Measurements from ENCODE around the gene NODAL. TPM values are rescaled to one million over a fixed set of nuclear protein-coding genes. Genes with fewer than 3 reads are reported as not detected.

NODAL gene
- total RNA-seq, 1 experiment from 2014 or later, result 0.30 TPM

- Histone ChIP-seq H3K27ac (ENCODE audit: low read depth, low read length) (no peak overlapping the region), H2AFZ (ENCODE audit: low read depth, low read length, poor library complexity, severe bottlenecking) (no peak overlapping the region), H3K9me3 (ENCODE audit: control insufficient read depth in 1 of 2, insufficient read depth in 1 of 2, low read depth in 1 of 2, low read length in 2 of 2) (no peaks in the 10 kb centered on the region), H3K27me3 (ENCODE audit: insufficient read depth, low read length) (no peaks in the 10 kb centered on the region), H3K36me3 (ENCODE audit: control insufficient read depth in 1 of 2, insufficient read depth in 2 of 2, low read length in 2 of 2) (no peaks in the 10 kb centered on the region), H3K4me2 (ENCODE audit: low read length) (no peak overlapping the region), H3K4me3 (replicated peaks in 1 of 2; ENCODE audit: low read depth in 1 of 2, low read length in 2 of 2) (no peak overlapping the region), H3K9ac (ENCODE audit: low read length) (no peak overlapping the region), H3K9me2 (ENCODE audit: insufficient read depth) (no peaks in the 10 kb centered on the region), H3K79me2 (ENCODE audit: insufficient read depth, low read length) (no peaks in the 10 kb centered on the region), H3K4me1 (ENCODE audit: control insufficient read depth in 1 of 2, insufficient read depth in 2 of 2, low read length in 2 of 2) (peaks cover 0 to 6% of the 10 kb centered on the region in 2 experiments; a peak in 1 of 4 replicates), H4K20me1 (ENCODE audit: insufficient read depth) (no peaks in the 10 kb centered on the region)
- ChIA-PET POLR2A (no interaction called here), CTCF (no interaction called here), RAD21 (ENCODE audit: low non-redundant PET in 1 of 2, low total read pairs in 2 of 2, uncharacterized antibody in 2 of 2, unreplicated experiment in 2 of 2) (no interaction called here)
- no TSS peak for BruUV-seq (replicated peaks)
- intact Hi-C loops (cut with micrococcal nuclease), result no loop called here
- no peak for TF ChIP-seq SIN3A (IDR thresholded peaks at IDR 0.05; ENCODE audit: low read depth)
- ATAC-seq (no peak), DNase-seq (ENCODE audit: low read depth, low spot score) (no peak)
Measured at GRCh38 chr10:70441895-70442309, 421 bp upstream of the NODAL start.

DNA sequence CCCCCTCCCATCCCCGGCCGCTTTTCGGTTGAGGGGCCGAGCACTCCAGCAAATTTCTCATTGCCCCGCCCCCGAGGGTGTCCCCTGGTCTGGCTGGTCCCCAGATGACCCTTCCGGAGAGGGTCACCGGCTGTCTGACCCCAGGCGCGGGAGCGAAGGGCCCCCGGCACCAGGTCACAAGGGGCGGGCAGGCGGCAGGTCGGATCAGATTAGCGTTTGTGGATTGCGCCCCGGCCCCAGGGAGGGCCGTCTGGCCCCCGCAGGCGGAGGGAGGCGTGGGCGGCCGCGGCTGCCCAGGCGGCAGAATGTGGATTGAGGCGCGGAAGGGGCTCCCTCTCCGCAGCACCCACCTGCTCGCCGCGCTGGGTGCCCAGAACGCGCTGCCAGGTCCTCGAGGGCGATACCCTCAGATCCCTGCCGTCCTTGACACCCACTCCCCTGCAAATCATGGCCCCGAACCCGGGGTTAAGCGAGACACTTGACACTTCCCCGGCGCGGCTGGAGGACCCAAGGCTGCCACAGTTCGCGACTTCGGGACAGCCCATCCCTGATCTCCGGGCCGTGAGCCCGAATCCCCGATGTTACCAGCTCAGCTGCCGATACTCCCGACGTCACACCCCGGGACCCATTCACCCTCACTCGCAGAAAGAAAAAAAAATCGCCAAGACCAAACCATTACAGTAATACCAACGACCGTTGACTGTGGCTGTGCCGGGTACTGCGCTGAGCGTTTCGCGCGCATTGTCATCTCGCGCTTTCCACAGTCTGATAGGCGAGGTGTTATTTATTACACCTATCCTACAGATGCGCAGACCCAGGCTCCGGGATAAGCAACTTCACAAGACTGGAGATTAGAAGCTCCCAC is 953 bp downstream of the NODAL start:
- DNase-seq (ENCODE audit: low read depth, low spot score) (no peak), ATAC-seq (no peak)
- no peak overlapping the region for H3K4me3 ChIP-seq (replicated peaks in 1 of 2; ENCODE audit: low read depth in 1 of 2, low read length in 2 of 2)
- no peak overlapping the region for H2AFZ ChIP-seq (ENCODE audit: low read depth, low read length, poor library complexity, severe bottlenecking)
- BruUV-seq (replicated peaks), result no TSS peak
- ChIA-PET RAD21 (ENCODE audit: low non-redundant PET in 1 of 2, low total read pairs in 2 of 2, uncharacterized antibody in 2 of 2, unreplicated experiment in 2 of 2) (no interaction called here), POLR2A (no interaction called here), CTCF (no interaction called here)
- no peaks in the 10 kb centered on the region for H3K9me2 ChIP-seq (ENCODE audit: insufficient read depth)
- H4K20me1 ChIP-seq (ENCODE audit: insufficient read depth), result no peaks in the 10 kb centered on the region
- H3K4me1 ChIP-seq (ENCODE audit: control insufficient read depth in 1 of 2, insufficient read depth in 2 of 2, low read length in 2 of 2), result peaks cover 0 to 6% of the 10 kb centered on the region in 2 experiments; a peak in 1 of 4 replicates
- no peaks in the 10 kb centered on the region for H3K27me3 ChIP-seq (ENCODE audit: insufficient read depth, low read length)
- TF ChIP-seq ATF3 (IDR thresholded peaks at IDR 0.05) (no peak), EZH2 (IDR thresholded peaks at IDR 0.05) (no peak), CBX3 (IDR thresholded peaks at IDR 0.05; ENCODE audit: low read depth) (no peak), RAD21 (IDR thresholded peaks at IDR 0.05; ENCODE audit: low read depth) (no peak), CEBPB (IDR thresholded peaks at IDR 0.05; ENCODE audit: low read depth) (no peak)
- TF ChIP-seq, protein P1, sequence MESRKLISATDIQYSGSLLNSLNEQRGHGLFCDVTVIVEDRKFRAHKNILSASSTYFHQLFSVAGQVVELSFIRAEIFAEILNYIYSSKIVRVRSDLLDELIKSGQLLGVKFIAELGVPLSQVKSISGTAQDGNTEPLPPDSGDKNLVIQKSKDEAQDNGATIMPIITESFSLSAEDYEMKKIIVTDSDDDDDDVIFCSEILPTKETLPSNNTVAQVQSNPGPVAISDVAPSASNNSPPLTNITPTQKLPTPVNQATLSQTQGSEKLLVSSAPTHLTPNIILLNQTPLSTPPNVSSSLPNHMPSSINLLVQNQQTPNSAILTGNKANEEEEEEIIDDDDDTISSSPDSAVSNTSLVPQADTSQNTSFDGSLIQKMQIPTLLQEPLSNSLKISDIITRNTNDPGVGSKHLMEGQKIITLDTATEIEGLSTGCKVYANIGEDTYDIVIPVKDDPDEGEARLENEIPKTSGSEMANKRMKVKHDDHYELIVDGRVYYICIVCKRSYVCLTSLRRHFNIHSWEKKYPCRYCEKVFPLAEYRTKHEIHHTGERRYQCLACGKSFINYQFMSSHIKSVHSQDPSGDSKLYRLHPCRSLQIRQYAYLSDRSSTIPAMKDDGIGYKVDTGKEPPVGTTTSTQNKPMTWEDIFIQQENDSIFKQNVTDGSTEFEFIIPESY (IDR thresholded peaks at IDR 0.05; ENCODE audit: extremely low read depth, insufficient replicate concordance, low read length), result no peak
- H3K4me2 ChIP-seq (ENCODE audit: low read length), result no peak overlapping the region
- no peaks in the 10 kb centered on the region for H3K9me3 ChIP-seq (ENCODE audit: control insufficient read depth in 1 of 2, insufficient read depth in 1 of 2, low read depth in 1 of 2, low read length in 2 of 2)
- no peak overlapping the region for H3K27ac ChIP-seq (ENCODE audit: low read depth, low read length)
- no peaks in the 10 kb centered on the region for H3K36me3 ChIP-seq (ENCODE audit: control insufficient read depth in 1 of 2, insufficient read depth in 2 of 2, low read length in 2 of 2)
- intact Hi-C loops (cut with micrococcal nuclease), result no loop called here
- H3K79me2 ChIP-seq (ENCODE audit: insufficient read depth, low read length), result no peaks in the 10 kb centered on the region
- H3K9ac ChIP-seq (ENCODE audit: low read length), result no peak overlapping the region

Data from HCT116 (cell line).